Esophagus (tissue), 2 donors: ENCODE results near the gene VPS11. TPM values are rescaled to one million over a fixed set of nuclear protein-coding genes. Genes with fewer than 3 reads are reported as not detected.
"Not testable (repeated sequence)": the region's sequence is repeated elsewhere in the genome, so short reads cannot be mapped to it uniquely, and the experiment has no call there.

ENCODE experiments used
- H3K27ac ChIP-seq, 2 donors: one replicate each; pipeline ENCODE4 v1.5.1; 2013; ENCODE audit warnings: low read depth in 2 of 2, mild to moderate bottlenecking in 2 of 2, inconsistent platforms in 1 of 2, low read length in 1 of 2, moderate library complexity in 1 of 2
- H3K27me3 ChIP-seq, 2 donors: one replicate each; pipeline ENCODE4 v1.6.1; 2013; ENCODE audit warnings: low read length in 2 of 2, control low read depth in 1 of 2, mild to moderate bottlenecking in 1 of 2; ENCODE audit not compliant: insufficient read depth in 2 of 2, control insufficient read depth in 1 of 2
- H3K36me3 ChIP-seq, 2 donors: one replicate each; pipeline ENCODE4 v1.6.1; 2013; ENCODE audit warnings: low read length in 1 of 2; ENCODE audit not compliant: control insufficient read depth in 2 of 2, insufficient read depth in 2 of 2
- H3K4me1 ChIP-seq, 2 donors: one replicate each; pipeline ENCODE4 v1.6.1; 2013; ENCODE audit warnings: low read length in 1 of 2; ENCODE audit not compliant: control insufficient read depth in 2 of 2, insufficient read depth in 2 of 2
- H3K4me3 ChIP-seq, 2 donors: one replicate each; pipeline ENCODE4 v1.5.1; 2013; ENCODE audit warnings: low read length in 2 of 2, mild to moderate bottlenecking in 2 of 2, low read depth in 1 of 2, moderate library complexity in 1 of 2
- H3K9me3 ChIP-seq, 2 donors: one replicate each; pipeline ENCODE4 v1.6.1; 2013; ENCODE audit warnings: mild to moderate bottlenecking in 2 of 2, low read depth in 1 of 2, low read length in 1 of 2, moderate library complexity in 1 of 2; ENCODE audit not compliant: control insufficient read depth in 2 of 2, insufficient read depth in 1 of 2
- WGBS, 2 donors: extraction: QIAGEN DNeasy Blood & Tissue Kit; methylation state at CpG; one replicate each; pipeline ENCODE4 v1.1.7; 2013; 5-methylcytosine and 5-hydroxymethylcytosine counted together
- polyA plus RNA-seq, 2 donors: library from polyadenylated mRNA; stranded (reverse); fragments of 200-250 nt; gene quantifications; one replicate each; pipeline ENCODE4 v1.2.3, GENCODE V29; 2013
- donor health status: healthy with polysubstance abuse.
- donor health status: Bipolar disorder and iron deficiency.

Gene VPS11
- polyA plus RNA-seq, 2 donors, result 22.4 to 29.0 TPM

GRCh38 chr11:119031912-119032280 lies 35.7 kb upstream of the VPS11 start:
- no peaks in the 10 kb centered on the region for H3K9me3 ChIP-seq
- peaks cover 4 to 14% of the 10 kb centered on the region in 2 donors for H3K4me1 ChIP-seq
- no peaks in the 10 kb centered on the region for H3K27me3 ChIP-seq
- peaks cover 0 to 3% of the 10 kb centered on the region in 2 donors for H3K36me3 ChIP-seq
- 77 to 90% methylated on average over 9 of the region's 9 CpGs for WGBS, 2 donors
- no peak overlapping the region for H3K4me3 ChIP-seq
- H3K27ac ChIP-seq, result no peak overlapping the region

- not testable (repeated sequence) for H3K27ac ChIP-seq, H3K4me3 ChIP-seq, H3K9me3 ChIP-seq, H3K27me3 ChIP-seq, H3K36me3 ChIP-seq
- WGBS, 2 donors, result 84 to 87% methylated on average over 10 of the region's 10 CpGs
- H3K4me1 ChIP-seq, result peaks cover 4 to 14% of the 10 kb centered on the region in 2 donors
These were observed 34.2 kb upstream of the VPS11 start for GRCh38 chr11:119033421-119033820.

DNA sequence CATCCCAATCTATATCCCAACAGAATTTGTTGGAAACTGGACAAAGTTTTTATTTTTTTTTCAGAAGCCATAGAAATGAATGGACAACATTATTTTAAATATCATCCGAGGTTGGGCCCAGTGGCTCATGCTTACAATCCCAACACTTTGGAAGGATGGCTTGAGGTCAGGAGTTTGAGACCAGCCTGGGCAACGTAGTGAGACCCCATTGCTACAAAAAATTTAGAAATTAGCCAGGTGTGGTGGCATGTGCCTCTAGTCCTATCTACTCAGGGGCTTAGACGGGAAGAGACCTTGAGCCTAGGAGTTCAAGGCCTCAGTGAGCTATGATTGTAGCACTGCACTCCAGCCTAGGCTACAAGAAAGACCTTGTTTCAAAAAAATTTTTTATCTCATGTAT lies 32.8 kb upstream of the VPS11 start:
- Histone ChIP-seq H3K4me1 (peaks cover 0 to 3% of the 10 kb centered on the region in 2 donors), H3K4me3 (no peak overlapping the region), H3K27ac (no peak overlapping the region), H3K27me3 (no peaks in the 10 kb centered on the region), H3K36me3 (no peaks in the 10 kb centered on the region), H3K9me3 (no peaks in the 10 kb centered on the region)
- WGBS, 2 donors, result 77 to 88% methylated on average over 3 of the region's 3 CpGs

GRCh38 chr11:119038884-119039283 lies 28.7 kb upstream of the VPS11 start:
- no peaks in the 10 kb centered on the region for H3K4me1 ChIP-seq
- no peak overlapping the region for H3K4me3 ChIP-seq
- WGBS, 2 donors, result 74 to 84% methylated on average over 5 of the region's 5 CpGs
- no peak overlapping the region for H3K27ac ChIP-seq
- H3K36me3 ChIP-seq, result no peaks in the 10 kb centered on the region
- no peaks in the 10 kb centered on the region for H3K9me3 ChIP-seq
- no peaks in the 10 kb centered on the region for H3K27me3 ChIP-seq

DNA sequence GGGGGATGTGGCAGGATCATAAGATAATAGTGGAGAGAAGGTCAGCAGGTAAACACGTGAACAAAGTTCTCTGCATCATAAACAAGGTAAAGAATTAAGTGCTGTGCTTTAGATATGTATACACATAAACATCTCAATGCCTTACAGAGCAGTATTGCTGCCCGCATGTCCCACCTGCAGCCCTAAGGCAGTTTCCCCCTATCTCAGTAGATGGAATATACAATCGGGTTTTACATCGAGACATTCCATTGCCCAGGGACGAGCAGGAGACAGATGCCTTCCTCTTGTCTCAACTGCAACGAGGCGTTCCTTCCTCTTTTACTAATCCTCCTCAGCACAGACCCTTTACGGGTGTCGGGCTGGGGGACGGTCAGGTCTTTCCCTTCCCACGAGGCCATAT lies 28.1 kb upstream of the VPS11 start:
- 47 to 53% methylated on average over 9 to 11 of the region's 11 CpGs for WGBS, 2 donors
- H3K36me3 ChIP-seq, H3K9me3 ChIP-seq, H3K4me1 ChIP-seq, H3K27me3 ChIP-seq, H3K4me3 ChIP-seq, H3K27ac ChIP-seq: not testable (repeated sequence)

GRCh38 chr11:119041821-119042514 lies 25.6 kb upstream of the VPS11 start:
- 84 to 91% methylated on average over 4 of the region's 4 CpGs for WGBS, 2 donors
- no peaks in the 10 kb centered on the region for H3K27me3 ChIP-seq
- H3K36me3 ChIP-seq, result peaks cover 9 to 18% of the 10 kb centered on the region in 2 donors
- no peak overlapping the region for H3K27ac ChIP-seq
- no peaks in the 10 kb centered on the region for H3K4me1 ChIP-seq
- no peaks in the 10 kb centered on the region for H3K9me3 ChIP-seq
- H3K4me3 ChIP-seq, result no peak overlapping the region

DNA sequence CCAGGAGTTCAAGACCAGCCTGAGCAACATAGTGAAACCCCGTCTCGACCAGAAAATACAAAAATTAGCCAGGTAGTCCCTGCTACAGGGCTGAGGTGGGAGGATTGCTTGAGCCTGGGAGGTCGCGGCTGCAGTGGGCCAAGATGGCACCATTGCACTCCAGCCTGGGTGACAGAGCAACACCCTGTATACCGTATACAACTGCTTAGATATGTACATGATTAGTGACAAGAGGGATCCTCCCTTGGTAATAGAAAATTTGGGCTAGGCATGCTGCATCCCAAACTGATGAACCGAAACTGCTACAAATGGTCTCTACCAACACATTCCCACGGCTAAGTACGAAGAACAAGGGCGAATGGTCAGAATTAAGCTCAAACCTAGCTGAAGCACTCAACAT lies 24.7 kb upstream of the VPS11 start:
- H3K27ac ChIP-seq, result no peak overlapping the region
- no peaks in the 10 kb centered on the region for H3K27me3 ChIP-seq
- no peaks in the 10 kb centered on the region for H3K9me3 ChIP-seq
- H3K36me3 ChIP-seq, result peaks cover 17 to 26% of the 10 kb centered on the region in 2 donors
- H3K4me3 ChIP-seq, result no peak overlapping the region
- 89 to 90% methylated on average over 9 of the region's 9 CpGs for WGBS, 2 donors
- H3K4me1 ChIP-seq, result no peaks in the 10 kb centered on the region

DNA sequence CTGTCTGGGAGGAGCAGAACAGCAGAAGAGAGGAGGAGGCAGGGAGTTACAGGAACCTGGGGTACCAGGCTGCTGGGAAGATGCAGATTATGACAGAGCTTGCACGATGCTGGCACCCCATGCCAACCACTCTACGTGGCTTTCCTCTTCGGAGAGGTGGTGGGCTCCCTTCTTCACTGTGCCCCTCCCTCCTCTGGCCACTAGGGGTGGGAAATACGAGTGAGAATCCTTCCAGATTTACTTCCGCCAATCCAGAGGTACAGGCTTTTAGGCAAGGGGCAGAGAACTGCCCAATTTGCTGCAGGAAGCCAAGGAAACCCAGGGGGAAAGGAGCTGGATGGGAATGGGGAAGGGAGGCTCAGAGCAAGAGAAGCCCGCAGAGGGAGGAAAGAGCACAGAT lies 22.9 kb upstream of the VPS11 start:
- 80% methylated on average over 6 of the region's 6 CpGs for WGBS, 2 donors
- H3K9me3 ChIP-seq, result no peaks in the 10 kb centered on the region
- peaks cover 32 to 44% of the 10 kb centered on the region in 2 donors for H3K36me3 ChIP-seq
- no peak overlapping the region for H3K4me3 ChIP-seq
- no peaks in the 10 kb centered on the region for H3K4me1 ChIP-seq
- no peaks in the 10 kb centered on the region for H3K27me3 ChIP-seq
- no peak overlapping the region for H3K27ac ChIP-seq

DNA sequence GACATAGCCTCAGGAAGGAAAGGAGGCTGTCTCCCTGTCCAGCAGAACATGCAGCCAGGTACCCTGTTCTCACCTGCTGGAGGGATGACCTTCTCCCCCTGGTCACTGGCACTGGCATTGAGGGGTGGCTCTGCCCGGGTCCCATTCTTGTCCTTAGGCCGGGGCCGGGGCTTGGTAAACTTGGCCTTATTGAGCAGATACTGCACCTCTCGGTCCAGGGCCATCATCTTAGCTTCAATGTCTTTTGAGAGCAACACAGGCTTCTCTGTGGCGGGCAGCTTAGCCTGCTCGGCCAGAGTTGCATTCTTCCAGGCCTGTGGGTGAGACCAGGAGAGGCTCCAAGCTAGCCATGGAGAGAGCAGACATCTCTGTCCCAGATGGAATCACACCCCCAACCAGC lies 21.1 kb upstream of the VPS11 start:
- no peak overlapping the region for H3K27ac ChIP-seq
- no peak overlapping the region for H3K4me3 ChIP-seq
- H3K4me1 ChIP-seq, result no peaks in the 10 kb centered on the region
- H3K9me3 ChIP-seq, result no peaks in the 10 kb centered on the region
- no peaks in the 10 kb centered on the region for H3K27me3 ChIP-seq
- WGBS, 2 donors, result 96% methylated on average over 5 to 6 of the region's 6 CpGs
- H3K36me3 ChIP-seq, result peaks cover 36 to 54% of the 10 kb centered on the region in 2 donors

GRCh38 chr11:119047205-119047604 lies 20.4 kb upstream of the VPS11 start:
- no peak overlapping the region for H3K27ac ChIP-seq
- no peaks in the 10 kb centered on the region for H3K4me1 ChIP-seq
- H3K9me3 ChIP-seq, result no peaks in the 10 kb centered on the region
- no peak overlapping the region for H3K4me3 ChIP-seq
- H3K27me3 ChIP-seq, result no peaks in the 10 kb centered on the region
- 89 to 90% methylated on average over 6 of the region's 6 CpGs for WGBS, 2 donors
- peaks cover 43 to 60% of the 10 kb centered on the region in 2 donors for H3K36me3 ChIP-seq
